ENCODE data around the gene MYCN.
A peak's percentile ranks its signal among the peaks of the same experiment; 100 is the strongest.

The MYCN gene

GRCh38 chr2:15936277-15937104, 3.9 kb upstream of the MYCN start:
- TF ChIP-seq, protein P1, sequence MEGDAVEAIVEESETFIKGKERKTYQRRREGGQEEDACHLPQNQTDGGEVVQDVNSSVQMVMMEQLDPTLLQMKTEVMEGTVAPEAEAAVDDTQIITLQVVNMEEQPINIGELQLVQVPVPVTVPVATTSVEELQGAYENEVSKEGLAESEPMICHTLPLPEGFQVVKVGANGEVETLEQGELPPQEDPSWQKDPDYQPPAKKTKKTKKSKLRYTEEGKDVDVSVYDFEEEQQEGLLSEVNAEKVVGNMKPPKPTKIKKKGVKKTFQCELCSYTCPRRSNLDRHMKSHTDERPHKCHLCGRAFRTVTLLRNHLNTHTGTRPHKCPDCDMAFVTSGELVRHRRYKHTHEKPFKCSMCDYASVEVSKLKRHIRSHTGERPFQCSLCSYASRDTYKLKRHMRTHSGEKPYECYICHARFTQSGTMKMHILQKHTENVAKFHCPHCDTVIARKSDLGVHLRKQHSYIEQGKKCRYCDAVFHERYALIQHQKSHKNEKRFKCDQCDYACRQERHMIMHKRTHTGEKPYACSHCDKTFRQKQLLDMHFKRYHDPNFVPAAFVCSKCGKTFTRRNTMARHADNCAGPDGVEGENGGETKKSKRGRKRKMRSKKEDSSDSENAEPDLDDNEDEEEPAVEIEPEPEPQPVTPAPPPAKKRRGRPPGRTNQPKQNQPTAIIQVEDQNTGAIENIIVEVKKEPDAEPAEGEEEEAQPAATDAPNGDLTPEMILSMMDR (IDR thresholded peaks at IDR 0.05; ENCODE audit: low read depth, low read length): no peak
- no peak overlapping the region for H3K4me3 ChIP-seq (replicated peaks in 1 of 2; ENCODE audit: low read depth in 2 of 2, low read length in 2 of 2)
- no peak for DNase-seq (ENCODE audit: low read depth in 2 of 2)

GRCh38 chr2:15937105-15937881, 3.1 kb upstream of the MYCN start:
- H3K4me3 ChIP-seq (replicated peaks in 1 of 2; ENCODE audit: low read depth in 2 of 2, low read length in 2 of 2): no peak overlapping the region
- DNase-seq (ENCODE audit: low read depth in 2 of 2): no peak
- TF ChIP-seq, protein P1 (IDR thresholded peaks at IDR 0.05; ENCODE audit: low read depth, low read length): no peak

DNA sequence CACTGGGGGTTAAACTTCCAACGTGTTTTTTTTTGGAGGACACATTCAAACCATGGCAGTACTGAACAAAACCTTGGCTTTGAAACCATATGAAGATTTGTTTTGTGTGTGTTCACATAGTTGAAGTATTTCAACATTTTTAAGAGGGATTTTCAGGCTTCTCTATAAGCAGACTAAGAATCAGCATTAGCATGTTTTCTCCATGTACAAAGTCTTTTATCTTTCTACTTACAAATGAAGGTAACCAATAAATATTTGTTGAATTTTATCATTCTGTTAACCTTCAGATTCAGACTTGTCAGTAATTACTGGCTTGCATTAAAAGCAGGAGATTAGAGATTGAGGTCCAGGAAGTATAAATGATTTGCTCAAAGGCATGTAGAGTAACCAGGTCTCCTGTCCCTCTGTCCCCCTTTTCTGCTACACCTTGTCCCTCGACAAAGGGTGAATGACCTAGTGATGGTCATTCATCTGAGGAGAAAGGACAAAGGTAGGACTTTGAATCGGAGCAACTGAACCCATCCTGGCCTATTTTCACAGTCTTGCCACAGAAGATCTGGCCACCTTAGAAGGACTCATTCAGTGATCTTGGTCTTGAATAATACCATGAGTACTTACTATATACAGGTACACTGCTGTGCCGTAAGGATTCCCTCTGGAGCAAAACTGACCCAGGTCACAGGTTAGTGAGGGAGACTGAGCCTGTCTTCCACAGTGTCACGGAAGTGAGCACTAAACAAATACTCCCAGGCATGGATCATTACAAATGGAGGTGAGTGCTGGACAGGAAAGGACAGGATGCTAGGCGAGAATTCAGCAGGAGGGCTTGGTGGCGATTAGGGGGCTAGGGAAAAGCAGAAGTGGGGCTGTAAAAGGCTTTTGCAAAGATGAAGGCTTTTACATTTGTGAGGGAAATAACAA, 2.2 kb upstream of the MYCN start:
- TF ChIP-seq, protein P1 (IDR thresholded peaks at IDR 0.05; ENCODE audit: low read depth, low read length): no peak
- H3K4me3 ChIP-seq (replicated peaks in 1 of 2; ENCODE audit: low read depth in 2 of 2, low read length in 2 of 2): no peak overlapping the region
- DNase-seq (ENCODE audit: low read depth in 2 of 2): no peak

- TF ChIP-seq, protein P1 (IDR thresholded peaks at IDR 0.05; ENCODE audit: low read depth, low read length): no peak
- H3K4me3 ChIP-seq (replicated peaks in 1 of 2; ENCODE audit: low read depth in 2 of 2, low read length in 2 of 2): no peak overlapping the region
These were observed 1.4 kb upstream of the MYCN start for GRCh38 chr2:15938803-15939555.

GRCh38 chr2:15939556-15939853, 845 bp upstream of the MYCN start:
- DNase-seq (ENCODE audit: low read depth in 2 of 2): no peak
- TF ChIP-seq, protein P1 (IDR thresholded peaks at IDR 0.05; ENCODE audit: low read depth, low read length): peak; percentile 50
- H3K4me3 ChIP-seq (replicated peaks in 1 of 2; ENCODE audit: low read depth in 2 of 2, low read length in 2 of 2): no peak overlapping the region

More at GRCh38 chr2:15938803-15939555, 1.4 kb upstream of the MYCN start:
- DNase-seq (ENCODE audit: low read depth in 2 of 2): no peak

Measured in cardiac fibroblast (primary cell).